Cardiac muscle cell (in vitro differentiated cells and primary cell): ENCODE results near the gene LRRC47. TPM values are rescaled to one million over a fixed set of nuclear protein-coding genes. Genes with fewer than 3 reads are reported as not detected.

Source experiments
- DNase-seq, 2 donors: peaks; one replicate each; pipeline versions ENCODE4 v3.0.0 to v3.0.0-alpha.2; 2010 to 2017; ENCODE audit warnings: low read depth in 1 of 2, low spot score in 1 of 2
- H3K27ac ChIP-seq: fragments of 200-600 bp; sonication (generic); 2 replicates; pipeline ENCODE4 v1.5.1; 2016
- H3K27me3 ChIP-seq: fragments of 200-600 bp; sonication (generic); 2 replicates; pipeline ENCODE4 v1.6.0; 2016; ENCODE audit warnings: control low read depth
- H3K36me3 ChIP-seq: fragments of 200-600 bp; sonication (generic); 2 replicates; pipeline ENCODE4 v1.5.1; 2016; ENCODE audit warnings: control low read depth
- H3K4me1 ChIP-seq: fragments of 200-600 bp; sonication (generic); 2 replicates; pipeline ENCODE4 v1.8.1; 2017; ENCODE audit warnings: low read depth, mild to moderate bottlenecking, mixed run types
- H3K4me3 ChIP-seq: fragments of 200-600 bp; sonication (generic); 2 replicates; pipeline ENCODE4 v1.5.1; 2016; ENCODE audit warnings: mild to moderate bottlenecking
- H3K9me3 ChIP-seq: fragments of 200-600 bp; sonication (generic); 2 replicates; pipeline ENCODE4 v1.5.1; 2017; ENCODE audit warnings: low read depth, mild to moderate bottlenecking, control low read depth
- polyA plus RNA-seq: library from polyadenylated mRNA; unstranded; fragments of >200 nt; fragmentation: Nextera tagmentation; extraction: Ambion mirVana; gene quantifications from 2 replicates; pipeline ENCODE4 v1.2.1, GENCODE V29; 2016
- total RNA-seq: library from RNA; depleted of rRNA; stranded (reverse); fragments of >200 nt; gene quantifications from 2 replicates; pipeline ENCODE4 v1.2.3, GENCODE V29; 2016
- TF ChIP-seq, protein P1 (sequence below): IDR thresholded peaks from 2 replicates; pipeline ENCODE4 v1.5.1; 2012; ENCODE audit warnings: low read depth, mild to moderate bottlenecking, low read length

LRRC47 gene
- total and polyA plus RNA-seq, 2 experiments from 2014 or later, result 61.5 to 67.5 TPM

DNA sequence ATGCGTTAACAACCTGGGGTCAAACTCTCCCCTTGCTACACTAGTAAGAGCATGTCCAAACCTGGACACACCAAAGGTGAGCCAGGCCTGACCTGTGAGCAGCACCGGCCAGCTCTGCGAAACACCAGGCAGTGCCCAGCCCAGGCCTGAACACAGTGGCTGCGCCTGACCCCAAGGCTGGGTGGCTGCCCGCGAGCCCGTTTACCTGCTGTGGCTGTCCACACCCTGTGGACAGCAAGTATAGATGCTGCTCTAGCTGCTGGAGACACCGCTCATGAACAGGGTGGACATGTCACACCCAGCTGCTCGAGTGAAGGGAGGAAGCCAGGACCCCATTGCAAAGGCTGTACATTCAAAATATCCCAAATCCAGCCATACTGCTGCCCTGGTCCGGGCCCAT, 51.7 kb downstream of the LRRC47 start:
- TF ChIP-seq, protein P1, sequence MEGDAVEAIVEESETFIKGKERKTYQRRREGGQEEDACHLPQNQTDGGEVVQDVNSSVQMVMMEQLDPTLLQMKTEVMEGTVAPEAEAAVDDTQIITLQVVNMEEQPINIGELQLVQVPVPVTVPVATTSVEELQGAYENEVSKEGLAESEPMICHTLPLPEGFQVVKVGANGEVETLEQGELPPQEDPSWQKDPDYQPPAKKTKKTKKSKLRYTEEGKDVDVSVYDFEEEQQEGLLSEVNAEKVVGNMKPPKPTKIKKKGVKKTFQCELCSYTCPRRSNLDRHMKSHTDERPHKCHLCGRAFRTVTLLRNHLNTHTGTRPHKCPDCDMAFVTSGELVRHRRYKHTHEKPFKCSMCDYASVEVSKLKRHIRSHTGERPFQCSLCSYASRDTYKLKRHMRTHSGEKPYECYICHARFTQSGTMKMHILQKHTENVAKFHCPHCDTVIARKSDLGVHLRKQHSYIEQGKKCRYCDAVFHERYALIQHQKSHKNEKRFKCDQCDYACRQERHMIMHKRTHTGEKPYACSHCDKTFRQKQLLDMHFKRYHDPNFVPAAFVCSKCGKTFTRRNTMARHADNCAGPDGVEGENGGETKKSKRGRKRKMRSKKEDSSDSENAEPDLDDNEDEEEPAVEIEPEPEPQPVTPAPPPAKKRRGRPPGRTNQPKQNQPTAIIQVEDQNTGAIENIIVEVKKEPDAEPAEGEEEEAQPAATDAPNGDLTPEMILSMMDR, result no peak
- Histone ChIP-seq H3K4me3 (no peak overlapping the region), H3K4me1 (no peaks in the 10 kb centered on the region), H3K9me3 (no peaks in the 10 kb centered on the region), H3K27ac (no peak overlapping the region), H3K27me3 (no peaks in the 10 kb centered on the region), H3K36me3 (peaks cover 16% of the 10 kb centered on the region)
- DNase-seq, result no peak

DNA sequence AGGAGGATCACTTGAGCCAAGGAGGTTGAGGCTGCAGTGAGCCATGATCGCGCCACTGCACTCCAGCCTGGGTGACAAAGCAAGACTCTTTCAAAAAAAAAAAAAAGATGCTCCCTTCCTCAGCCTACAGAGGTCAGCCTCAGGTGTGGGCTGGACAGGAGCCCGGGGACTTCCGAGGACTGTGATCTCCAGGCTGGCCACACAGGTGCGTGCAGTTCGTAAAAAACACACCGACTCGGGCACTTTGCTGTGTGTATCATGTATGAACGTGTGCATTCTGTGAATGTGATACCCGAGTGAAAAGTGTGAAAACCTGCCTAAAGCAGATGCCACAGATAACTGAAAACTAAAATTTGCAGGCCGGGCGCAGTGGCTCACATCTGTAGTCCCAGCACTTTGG, 52.5 kb downstream of the LRRC47 start:
- H3K4me1 ChIP-seq, result no peaks in the 10 kb centered on the region
- TF ChIP-seq, protein P1, result no peak
- H3K27me3 ChIP-seq, result no peaks in the 10 kb centered on the region

DNA sequence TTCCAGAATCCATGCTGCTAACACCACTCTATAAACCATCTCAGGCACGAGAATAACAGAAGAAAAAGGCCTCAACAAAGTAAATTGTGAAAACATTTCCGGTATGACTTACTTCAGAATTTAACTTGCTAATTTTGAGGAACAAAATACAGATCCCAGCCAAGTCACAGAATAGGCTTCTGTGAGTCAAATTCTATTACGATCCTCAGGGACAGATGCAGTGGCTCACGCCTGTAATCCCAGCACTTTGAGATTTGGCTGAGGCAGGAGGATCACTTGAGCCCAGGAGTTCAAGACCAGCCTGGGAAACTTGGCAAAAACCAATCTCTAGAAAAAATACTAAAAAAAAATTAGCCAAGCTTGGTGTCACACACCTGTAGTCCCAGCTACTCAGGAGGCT, 52.9 kb downstream of the LRRC47 start:
- Histone ChIP-seq H3K36me3 (peaks cover 16% of the 10 kb centered on the region), H3K27me3 (no peaks in the 10 kb centered on the region), H3K27ac (no peak overlapping the region), H3K4me3 (no peak overlapping the region), H3K9me3 (no peaks in the 10 kb centered on the region), H3K4me1 (no peaks in the 10 kb centered on the region)
- TF ChIP-seq, protein P1, result no peak
- peak in 1 of 2 donors; percentile 13 for DNase-seq

More for the DNA sequence above, 52.5 kb downstream of the LRRC47 start:
- no peak overlapping the region for H3K4me3 ChIP-seq
- H3K9me3 ChIP-seq, result no peaks in the 10 kb centered on the region
- no peak overlapping the region for H3K27ac ChIP-seq
- no peak for DNase-seq
- peaks cover 16% of the 10 kb centered on the region for H3K36me3 ChIP-seq

DNA sequence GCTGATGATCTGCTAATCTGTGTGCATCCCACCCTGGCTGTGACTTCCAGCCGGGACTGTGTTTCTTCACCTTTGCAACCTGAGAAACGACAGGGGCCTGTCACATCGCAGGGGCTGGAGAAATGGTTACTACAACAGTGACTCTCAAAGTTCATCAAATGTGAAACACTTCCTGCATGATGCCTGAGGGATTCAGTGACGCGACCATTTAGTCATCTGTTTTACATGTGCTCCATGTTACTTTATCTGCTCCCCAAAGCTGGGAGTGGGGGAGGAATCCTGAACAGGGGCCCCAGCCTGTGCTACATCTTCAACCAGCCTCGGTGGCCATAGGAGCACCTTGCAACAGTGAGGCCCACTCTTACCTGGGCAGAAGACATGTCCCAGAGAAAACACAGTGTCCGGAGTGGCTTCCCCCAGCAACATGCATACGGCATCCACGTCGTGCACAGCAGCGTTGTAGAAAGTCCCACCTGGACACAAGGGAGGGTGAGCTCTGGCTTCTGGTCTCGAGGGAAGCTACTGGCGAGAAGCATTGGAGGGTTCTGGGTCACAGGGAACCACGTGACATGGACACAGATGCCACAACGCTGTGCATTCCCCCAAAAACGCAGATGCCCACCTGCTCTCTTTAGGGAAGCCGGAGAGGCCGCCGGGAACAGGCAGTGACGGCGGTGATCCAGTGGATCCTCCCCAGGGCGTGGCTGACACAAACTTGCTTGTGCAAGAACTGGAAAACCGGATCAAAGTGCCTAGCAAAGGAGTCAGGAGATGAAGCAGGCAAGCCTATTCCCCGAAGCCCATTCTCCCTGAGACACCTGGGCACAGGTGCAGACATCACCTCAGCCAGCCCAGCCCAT, 53.6 kb downstream of the LRRC47 start:
- H3K27me3 ChIP-seq, result no peaks in the 10 kb centered on the region
- H3K4me3 ChIP-seq, result no peak overlapping the region
- TF ChIP-seq, protein P1, result no peak
- no peak overlapping the region for H3K27ac ChIP-seq
- no peak for DNase-seq
- H3K9me3 ChIP-seq, result no peaks in the 10 kb centered on the region
- peaks cover 21% of the 10 kb centered on the region for H3K36me3 ChIP-seq
- no peaks in the 10 kb centered on the region for H3K4me1 ChIP-seq

DNA sequence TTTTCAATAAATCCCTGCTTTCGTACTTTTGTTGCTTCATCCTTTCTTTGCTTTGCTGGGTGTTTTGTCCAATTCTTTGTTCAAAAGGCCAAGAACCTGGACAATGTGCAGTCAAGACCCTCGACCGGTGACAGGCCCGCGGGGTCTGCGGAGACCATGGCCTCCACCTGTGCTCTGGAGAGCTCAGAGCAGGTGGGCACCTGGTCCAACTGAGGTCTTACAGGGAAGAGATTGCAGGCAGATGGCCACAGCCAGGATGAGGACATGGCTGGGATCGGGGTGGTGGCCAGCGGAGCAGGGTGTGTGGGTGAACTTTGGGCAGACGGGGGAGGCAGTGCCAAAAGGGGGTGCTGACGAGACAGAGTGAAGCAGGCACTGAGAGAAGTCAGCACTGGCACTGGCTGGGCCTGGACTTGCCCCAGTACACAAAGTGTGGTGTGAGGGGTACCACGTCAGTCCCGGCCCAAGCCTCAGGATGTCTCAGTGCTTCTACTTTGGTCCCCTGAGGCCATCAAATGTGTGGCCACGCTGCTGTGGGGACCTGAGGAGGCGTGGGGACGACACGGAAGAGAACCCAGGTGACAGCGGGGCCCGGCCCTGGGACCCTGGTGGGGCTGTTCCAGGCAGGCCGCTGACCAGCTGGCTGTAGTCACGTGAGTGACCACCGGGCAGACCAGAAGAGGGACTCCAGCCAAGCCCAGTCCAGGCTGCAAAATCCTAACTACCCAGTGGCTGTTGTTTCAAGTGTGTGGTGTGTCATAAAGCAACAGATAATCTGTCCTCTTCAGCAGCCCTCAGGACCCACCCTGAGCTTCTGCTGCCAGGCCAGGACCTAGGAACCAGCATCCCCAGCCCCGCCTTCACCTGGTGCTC, 54.5 kb downstream of the LRRC47 start:
- Histone ChIP-seq H3K36me3 (peaks cover 26% of the 10 kb centered on the region), H3K9me3 (no peaks in the 10 kb centered on the region), H3K4me3 (no peak overlapping the region), H3K4me1 (no peaks in the 10 kb centered on the region), H3K27ac (no peak overlapping the region), H3K27me3 (no peaks in the 10 kb centered on the region)
- TF ChIP-seq, protein P1, result no peak
- DNase-seq, result no peak
